WTC11 (cell line): ENCODE measurements around the gene ZDHHC14.

Experiments
- MYBL2 ChIP-seq: sonication (generic); formaldehyde crosslinking; IDR thresholded peaks from 2 replicates; pipeline ENCODE4 v1.8.1; 2023; ENCODE audit warnings: mild to moderate bottlenecking, moderate library complexity, missing genetic modification reagents
- PRRX2 ChIP-seq: fragments of 250-450 bp; sonication (Bioruptor Pico); IDR thresholded peaks from 2 replicates; pipeline ENCODE4 v1.8.0; 2021; ENCODE audit warnings: mild to moderate bottlenecking
- TCF7 ChIP-seq: sonication (generic); formaldehyde crosslinking; IDR thresholded peaks from 2 replicates; pipeline ENCODE4 v1.8.0; 2022; ENCODE audit warnings: mild to moderate bottlenecking, low read depth, missing genetic modification reagents, moderate library complexity
- ZNF138 ChIP-seq: sonication (generic); formaldehyde crosslinking; conservative IDR thresholded peaks from 2 replicates; pipeline ENCODE4 v1.8.1; 2022; ENCODE audit warnings: mild to moderate bottlenecking, moderate library complexity, missing genetic modification reagents
- ZNF317 ChIP-seq: sonication (generic); formaldehyde crosslinking; IDR thresholded peaks from 2 replicates; pipeline ENCODE4 v1.8.1; 2023; ENCODE audit warnings: low read depth, mild to moderate bottlenecking, moderate library complexity, missing genetic modification reagents, borderline replicate concordance
- TF ChIP-seq, protein P1 (sequence below): fragments of 200-600 bp; IDR thresholded peaks from 2 replicates; pipeline ENCODE4 v1.8.0; 2022; ENCODE audit warnings: antibody characterized with exemption
- TF ChIP-seq, protein P2 (sequence below): sonication (generic); formaldehyde crosslinking; IDR thresholded peaks from 2 replicates; pipeline ENCODE4 v1.8.1; 2022; ENCODE audit warnings: mild to moderate bottlenecking, missing genetic modification reagents, moderate library complexity, borderline replicate concordance

DNA sequence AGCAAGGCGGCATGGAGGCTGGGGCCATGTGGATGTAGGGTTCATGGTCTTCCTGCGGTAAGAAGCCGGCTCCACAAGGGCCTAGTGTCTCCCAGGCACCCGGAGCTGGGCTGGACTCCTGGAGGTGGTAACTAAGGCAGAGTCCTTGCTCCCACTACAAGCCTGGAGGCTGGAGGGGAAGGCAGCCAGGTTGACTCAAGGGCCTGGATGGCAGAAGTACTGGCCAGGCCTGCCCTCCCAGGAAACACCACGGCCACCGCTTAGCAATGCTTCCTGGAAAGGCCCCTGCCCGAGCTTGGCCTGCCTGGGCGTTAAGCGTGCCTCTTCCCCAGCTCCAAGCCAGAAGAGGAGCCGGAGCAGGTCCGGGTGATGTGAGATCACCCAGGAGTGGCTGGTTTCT, 182.0 kb downstream of the ZDHHC14 start:
- TF ChIP-seq ZNF317 (no peak), TCF7 (CRISPR knock-in tag) (no peak), MYBL2 (CRISPR knock-in tag) (no peak), PRRX2 (CRISPR knock-in tag) (no peak), ZNF138 (CRISPR knock-in tag) (no peak)
- TF ChIP-seq, protein P1, sequence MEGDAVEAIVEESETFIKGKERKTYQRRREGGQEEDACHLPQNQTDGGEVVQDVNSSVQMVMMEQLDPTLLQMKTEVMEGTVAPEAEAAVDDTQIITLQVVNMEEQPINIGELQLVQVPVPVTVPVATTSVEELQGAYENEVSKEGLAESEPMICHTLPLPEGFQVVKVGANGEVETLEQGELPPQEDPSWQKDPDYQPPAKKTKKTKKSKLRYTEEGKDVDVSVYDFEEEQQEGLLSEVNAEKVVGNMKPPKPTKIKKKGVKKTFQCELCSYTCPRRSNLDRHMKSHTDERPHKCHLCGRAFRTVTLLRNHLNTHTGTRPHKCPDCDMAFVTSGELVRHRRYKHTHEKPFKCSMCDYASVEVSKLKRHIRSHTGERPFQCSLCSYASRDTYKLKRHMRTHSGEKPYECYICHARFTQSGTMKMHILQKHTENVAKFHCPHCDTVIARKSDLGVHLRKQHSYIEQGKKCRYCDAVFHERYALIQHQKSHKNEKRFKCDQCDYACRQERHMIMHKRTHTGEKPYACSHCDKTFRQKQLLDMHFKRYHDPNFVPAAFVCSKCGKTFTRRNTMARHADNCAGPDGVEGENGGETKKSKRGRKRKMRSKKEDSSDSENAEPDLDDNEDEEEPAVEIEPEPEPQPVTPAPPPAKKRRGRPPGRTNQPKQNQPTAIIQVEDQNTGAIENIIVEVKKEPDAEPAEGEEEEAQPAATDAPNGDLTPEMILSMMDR = no peak
- TF ChIP-seq, protein P2, sequence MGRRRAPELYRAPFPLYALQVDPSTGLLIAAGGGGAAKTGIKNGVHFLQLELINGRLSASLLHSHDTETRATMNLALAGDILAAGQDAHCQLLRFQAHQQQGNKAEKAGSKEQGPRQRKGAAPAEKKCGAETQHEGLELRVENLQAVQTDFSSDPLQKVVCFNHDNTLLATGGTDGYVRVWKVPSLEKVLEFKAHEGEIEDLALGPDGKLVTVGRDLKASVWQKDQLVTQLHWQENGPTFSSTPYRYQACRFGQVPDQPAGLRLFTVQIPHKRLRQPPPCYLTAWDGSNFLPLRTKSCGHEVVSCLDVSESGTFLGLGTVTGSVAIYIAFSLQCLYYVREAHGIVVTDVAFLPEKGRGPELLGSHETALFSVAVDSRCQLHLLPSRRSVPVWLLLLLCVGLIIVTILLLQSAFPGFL (CRISPR knock-in tag) = no peak
